GM19397 (cell line): ENCODE data around the gene NEO1.
"Not testable (repeated sequence)": the region's sequence is repeated elsewhere in the genome, so short reads cannot be mapped to it uniquely, and the experiment has no call there.

Experiments
- ATAC-seq: cut with Tn5 transposase; IDR thresholded peaks from one replicate; pipeline ENCODE4 v1.9.1; 2021; ENCODE audit warnings: mild to moderate bottlenecking, moderate library complexity; ENCODE audit not compliant: unreplicated experiment

The NEO1 gene

DNA sequence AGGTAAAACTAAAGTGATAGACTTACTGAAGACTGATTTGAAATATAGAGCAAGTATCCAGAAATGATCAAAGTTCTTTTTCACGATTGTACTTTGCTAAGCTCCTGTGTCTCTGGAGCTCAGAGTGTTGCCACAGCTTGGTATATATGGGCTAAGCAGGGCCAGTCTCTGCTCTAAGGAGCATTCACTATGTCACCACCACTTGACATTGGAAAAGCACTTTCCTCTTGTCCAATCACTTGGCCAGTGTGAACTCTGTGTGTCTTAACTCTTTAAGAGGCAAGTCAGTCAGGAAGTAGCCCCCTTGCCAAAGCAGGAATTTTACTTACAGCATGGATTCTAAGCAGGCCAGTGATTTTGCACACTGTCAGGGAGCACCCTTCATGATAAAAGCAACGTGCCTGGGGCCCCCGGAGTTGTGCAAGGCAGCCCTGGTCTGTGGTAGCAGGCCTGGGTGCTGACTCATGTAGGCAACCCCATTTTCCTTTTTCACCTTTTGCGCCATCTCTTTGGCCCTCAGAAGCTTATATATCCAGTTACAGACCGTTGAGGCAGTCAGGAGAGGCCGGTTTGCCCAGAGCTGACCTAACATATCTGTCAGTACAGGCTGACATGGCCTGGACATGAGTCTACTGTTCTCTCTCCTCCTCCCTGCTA is 243.5 kb downstream of the NEO1 start:
- ATAC-seq: no peak

DNA sequence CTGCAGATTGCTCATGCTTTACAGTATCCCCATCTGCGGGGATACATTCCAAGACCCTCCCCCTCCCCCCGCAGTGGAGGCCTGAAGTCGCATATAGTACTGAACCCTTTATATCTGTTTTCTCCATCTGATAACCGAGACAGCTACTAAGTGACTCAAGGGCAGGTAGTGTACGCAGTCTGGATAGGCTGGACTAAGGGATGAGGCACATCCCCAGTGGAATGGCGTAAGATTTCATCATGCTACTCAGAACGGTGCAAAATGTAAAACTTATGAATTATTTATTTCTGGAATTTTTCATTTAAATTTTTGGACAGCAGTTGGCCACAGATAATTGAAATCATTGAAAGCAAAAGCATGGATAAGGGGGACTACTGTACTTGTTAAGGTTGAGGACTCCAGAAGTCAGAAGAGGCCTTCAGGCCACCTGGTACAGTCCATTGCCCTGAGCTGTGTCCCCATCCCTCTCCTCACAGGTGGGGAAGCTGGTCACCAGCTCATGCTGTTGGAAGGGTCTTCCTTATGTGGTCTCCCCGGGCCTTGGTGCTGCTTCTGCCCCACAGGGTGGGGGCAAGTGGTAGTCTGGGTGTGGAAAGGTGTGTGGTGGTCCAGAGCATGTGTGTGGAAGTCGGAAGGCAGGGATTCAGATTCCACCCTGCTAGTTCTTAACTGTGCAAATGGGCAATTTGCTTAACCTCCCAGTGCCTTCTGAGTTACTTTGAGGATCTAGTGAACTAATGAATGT is 244.5 kb downstream of the NEO1 start:
- ATAC-seq: no peak

DNA sequence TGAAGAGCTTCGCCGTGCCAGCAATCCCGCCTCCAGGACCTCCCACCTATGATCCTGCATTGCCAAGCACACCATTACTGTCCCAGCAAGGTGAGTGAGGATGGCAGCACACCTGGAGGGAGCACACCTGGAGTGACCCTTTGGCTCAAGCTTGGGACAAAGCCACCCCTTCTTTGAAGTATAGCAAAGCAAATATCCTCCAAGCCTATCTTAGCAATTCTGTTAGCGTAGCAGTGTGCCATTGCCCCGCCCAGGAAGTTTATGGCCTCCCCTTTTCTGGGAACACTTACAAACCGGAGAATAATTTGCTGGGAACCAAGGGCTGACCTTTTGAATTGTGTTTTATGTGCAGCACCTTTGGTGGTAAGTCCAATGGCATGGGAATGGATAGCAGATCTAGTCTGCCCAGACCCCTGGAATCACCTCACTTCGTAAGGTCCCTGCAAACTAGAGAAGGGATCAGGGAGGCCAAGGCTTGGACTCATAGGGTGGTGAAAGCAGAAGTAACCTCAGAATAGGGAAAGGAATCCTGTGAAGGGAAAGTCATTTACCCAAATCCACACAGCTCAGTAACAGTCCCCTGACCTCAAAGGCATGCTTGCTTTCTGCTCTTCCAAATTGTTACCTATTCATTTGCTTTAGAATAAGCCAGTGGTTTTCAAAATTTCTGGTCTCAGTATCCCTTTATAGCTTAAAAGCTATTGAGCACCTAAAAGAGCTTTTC is 246.4 kb downstream of the NEO1 start:
- ATAC-seq: no peak

DNA sequence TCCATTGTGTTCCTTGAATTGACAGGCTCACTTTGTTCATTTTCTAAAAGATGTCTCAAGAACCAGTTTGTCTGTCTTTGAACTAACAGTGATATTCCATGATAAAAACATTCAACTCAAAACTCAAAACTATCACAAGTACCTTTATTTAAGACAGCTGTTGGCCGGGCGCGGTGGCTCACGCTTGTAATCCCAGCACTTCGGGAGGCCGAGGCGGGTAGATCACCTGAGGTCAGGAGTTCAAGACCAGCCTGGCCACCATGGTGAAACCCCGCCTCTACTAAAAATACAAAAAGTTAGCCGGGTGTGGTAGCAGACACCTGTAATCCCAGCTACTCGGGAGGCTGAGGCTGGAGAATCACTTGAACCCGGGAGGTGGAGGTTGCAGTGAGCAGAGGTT is 248.0 kb downstream of the NEO1 start:
- not testable (repeated sequence) for ATAC-seq

DNA sequence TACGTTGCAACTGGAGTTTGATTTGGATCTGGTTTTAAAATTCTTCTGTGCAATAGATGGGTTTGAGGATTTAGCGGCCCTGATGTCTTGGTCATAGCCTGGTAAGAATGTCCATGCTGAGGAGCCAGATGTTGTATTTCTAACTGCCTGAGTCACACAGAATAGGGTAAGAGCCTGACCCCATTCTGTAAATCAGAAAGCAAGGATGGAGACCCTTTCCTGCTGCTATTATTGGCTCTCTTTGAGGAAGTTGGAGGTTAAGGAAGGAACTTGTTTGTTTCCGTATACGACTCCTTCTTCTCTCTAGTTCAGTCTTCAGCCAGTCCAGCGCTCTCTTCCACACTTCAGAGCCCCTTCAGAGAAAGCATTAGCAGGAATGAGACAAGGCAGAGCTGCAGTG is 251.4 kb downstream of the NEO1 start:
- no peak for ATAC-seq

DNA sequence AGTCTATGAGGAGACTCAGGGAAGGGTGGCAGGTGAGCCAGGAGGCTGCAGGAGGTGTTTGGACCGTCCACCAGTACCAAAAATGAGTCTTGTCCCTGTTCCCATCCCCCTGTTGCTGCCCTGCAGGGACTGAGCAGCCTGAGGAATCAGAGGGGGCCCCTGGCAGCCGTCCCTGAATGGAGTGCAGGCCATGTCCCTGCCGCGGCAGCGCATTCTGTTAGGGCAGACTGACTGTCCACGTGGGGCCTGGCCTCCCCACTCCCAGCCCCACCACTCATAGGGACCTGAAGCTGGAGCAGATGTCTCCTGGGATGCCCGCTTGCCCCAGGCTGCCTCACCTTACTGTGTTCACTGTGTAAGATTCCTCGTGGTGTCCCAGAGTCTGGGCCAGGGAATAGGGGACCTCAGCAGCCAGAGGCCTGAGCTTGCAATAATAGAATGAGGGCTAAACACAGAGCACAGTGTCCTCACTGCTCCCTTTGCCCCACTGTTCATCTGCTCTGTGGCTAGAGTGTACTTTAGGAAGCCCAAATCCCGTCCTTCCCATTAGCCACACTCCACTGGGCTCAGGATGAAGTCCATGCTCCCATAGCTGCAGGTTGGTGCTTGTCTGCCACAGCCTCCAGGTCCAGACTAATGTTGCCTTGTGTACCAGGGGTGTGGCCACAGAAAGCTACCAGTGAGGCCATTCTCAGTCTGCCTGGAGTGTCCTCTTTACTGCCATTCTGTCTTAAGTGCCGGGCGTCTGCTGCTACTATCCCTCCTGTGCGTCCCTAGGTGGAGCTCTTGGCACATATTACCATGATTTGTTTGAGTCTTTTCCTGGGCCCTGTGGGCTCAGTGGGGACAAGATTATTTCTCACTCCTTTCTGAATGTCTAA is 253.3 kb downstream of the NEO1 start:
- ATAC-seq: no peak

DNA sequence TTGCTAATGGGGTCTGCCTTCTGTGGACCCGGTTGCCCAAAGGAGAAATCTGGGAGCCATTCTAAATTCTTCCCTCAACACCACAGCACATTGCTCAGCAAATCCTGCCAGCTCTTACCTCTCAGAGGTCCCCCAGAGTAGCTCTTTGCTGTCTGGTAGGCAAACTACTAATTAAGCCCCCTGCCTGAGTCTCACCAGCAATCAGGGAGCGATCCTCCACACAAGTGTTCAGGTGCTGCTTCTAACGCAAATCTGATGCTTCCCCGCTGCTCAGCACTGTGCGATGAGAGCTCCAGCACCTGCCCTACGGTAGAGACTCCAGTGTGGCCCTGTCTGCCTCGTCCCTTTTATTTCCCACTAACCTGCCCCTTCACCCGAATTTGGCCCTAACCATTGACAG is 256.0 kb downstream of the NEO1 start:
- no peak for ATAC-seq

DNA sequence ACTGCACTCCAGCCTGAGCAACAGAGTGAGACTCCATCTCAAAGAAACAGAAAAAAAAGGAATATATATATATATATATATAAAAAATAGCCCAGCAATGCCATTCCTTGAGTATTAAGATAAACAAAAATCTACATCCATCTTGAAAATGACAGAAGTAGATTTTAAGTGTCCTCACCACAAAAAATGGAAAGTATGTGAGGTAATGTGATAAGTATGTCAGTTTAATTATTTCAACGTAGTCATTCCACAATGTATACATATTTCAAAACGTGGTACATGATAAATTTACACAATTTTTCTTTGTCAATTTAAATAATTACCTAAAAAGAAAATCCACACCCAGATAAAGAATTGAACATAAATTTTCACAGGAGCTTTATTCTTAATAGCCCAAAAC is 261.6 kb downstream of the NEO1 start:
- no peak for ATAC-seq

DNA sequence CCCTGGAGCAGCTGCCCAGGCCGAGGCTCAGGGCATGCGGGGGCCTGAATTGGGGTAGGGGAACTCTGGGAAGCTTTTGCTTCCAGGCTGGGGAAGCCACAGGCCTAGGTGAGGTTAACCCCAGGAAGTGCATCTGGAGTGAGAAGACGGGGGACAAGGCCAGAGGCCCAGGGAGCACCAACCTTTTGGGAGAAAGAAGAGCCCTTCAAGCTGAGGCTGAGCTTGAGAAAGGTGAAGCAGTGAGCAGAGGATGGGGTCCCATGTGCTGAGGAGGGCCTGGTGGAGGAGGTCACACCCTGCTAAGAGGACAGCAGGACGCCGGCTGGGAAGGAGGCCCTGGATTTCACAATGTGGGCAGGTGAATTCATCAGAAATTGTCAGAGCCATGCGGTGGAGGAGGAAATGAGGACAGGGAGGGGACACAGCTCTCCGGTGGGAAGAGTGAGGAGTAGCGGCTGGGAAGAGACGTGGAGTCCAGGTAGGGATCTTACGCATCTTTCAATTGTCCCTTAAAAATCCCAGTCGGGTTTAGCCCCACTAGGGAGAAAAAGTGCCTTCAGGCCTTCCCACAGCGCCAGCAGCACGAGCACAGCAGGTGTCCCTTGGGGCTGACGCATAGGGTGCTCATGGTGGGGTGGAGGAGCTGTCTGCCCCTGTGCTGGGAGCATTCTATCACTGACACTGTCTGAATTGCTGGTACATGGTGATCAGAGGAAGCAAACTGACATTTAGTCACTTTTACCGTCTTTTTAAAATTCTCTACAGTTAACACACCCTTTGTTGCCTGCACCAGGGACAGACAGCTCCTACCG is 265.6 kb downstream of the NEO1 start:
- ATAC-seq: no peak

DNA sequence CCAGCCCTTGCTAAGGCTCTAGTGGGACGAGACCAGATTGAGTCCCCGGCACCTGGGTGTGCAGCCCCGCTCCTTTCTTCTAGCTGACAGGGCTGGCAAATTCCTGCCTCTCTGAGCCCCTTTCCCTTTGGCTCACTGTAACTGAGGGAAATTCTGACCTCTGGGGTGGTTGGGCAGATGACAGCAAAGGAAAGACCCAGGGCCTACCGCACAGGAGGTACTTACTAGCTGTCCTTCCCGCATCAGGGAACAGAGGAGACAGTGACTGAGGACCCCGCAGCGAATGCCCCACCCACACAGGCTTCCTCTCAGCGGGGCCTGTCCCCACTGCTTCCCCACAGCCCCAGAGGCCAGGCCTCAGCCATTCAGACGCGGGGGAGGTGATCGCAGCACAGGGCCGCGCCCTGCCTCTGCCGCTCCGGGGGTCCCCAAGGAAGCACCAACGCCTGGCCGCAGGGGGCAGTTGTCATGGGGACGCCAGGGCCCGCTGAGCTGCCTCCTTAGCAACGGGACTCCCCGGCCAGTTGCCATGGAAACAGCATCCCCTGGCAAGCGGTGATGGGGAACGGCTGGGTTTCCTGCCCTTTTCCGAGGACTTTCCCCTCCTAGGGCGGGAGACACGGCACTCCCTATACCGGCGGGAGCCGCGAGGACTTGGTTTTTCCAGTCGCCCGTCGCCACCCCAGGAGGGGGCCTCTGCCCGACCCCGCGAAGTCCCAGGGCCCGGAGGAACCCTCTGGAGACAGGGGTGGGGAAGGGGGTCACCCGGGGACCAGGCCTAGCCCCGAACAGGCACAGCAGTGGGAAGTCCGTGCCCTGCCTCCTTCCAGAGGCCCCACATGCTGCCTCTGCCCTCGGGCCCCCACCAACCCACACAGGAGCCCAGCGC is 266.4 kb downstream of the NEO1 start:
- no peak for ATAC-seq

DNA sequence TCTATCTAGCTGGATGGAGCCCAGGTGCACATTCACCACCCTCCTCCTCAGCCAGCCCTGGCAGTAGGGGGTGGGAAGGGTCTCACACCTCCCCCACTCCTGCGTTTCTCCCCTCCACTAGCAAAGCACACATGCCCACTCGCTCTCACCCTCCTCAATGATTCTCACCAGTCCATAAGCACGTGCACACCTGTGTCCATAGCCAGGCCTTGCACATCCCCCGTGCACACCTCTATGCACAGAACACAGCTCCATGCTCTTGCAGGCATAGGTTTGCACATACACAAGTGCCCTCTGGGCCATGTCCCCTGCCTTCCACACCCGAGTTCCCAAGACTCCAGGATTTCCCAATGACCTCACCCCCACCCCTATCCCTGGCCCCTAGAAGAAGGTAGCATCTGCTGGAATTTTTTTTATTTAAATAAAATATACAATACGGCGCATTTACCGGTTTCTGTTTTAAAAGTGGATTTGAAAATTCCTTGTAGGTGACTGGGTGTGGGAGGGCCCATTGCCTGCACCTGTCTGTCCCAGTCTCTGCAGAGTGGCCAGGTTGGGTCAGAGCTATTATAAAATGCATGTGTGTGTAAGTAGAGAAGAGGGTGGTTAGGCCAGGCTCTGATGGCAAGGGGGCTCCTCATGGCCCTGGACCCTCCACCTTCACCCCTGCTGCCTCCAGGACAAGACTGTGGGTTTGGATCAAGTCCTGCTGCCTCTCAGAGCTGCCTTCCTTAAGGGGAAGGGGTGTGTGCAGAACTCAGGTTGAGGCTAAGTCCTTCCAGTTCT is 267.4 kb downstream of the NEO1 start:
- ATAC-seq: no peak

DNA sequence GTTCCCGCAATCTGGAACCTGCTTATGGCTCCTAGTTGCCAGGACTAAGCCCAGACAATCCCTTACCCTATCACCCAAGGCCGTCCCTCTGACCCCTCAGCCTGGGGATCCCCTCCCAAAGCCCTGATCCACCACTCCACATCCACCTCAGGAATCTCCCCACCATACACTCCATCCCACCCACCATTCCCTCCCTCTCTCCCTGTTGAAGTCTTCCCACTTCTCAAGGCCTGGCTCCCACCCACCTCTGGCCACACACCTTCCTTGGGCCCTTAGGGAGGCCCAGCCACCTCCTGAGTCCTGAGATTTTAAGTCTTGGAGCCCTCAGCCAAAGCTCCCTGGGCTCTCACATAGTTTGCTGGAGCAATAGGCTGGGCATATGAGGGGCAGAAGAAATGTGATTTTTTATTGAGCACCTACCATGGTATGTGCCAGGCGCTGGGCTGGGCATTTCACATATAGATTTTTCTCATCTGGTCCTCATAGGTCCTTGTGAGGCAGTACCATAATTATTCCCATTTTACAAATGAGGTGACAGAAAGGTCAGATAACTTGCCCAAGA is 268.4 kb downstream of the NEO1 start:
- no peak for ATAC-seq

DNA sequence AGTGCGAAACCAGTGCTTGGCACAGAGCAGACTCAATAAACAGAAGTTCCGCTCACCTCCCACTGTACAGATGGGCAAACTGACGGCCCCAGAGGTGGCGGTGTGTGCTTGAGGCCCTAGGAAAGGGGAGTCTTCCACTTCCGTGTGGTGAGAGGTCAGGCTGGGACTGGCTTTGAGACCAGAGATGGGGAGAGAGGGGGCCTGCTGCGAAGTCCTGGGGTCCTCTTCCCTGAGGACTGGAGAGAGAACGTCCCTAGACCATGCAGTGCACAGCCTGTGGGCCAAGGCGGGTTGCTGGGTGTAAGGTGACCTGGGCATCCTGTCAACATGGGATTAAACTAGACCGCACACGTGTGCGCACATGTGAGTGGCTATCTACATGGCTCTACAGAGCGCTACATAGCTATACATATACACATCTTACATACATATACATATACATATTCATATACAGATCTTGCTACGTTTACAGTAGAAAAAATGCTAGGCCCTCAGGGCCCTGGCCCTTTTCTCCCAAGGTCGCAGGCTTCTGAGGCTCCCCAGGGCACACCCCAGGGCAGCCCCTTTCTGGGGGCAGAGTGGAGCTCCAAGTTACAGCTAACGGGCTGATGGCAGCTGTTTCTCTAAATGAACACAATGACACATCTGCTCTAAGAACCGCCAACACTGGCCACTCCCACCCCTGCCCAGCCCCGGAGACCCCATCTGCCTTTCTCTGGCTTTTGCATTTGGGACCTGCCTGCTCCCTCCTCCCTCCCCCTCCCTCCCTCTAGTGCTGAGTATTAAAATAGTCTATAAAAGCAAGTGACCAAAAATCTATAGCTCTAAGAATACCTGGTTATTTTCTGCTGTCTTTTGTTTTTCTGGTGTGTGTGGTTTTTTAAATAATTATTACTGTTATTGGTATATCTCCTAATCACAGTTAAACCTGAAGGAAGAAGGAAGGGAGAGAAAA is 269.5 kb downstream of the NEO1 start:
- no peak for ATAC-seq

DNA sequence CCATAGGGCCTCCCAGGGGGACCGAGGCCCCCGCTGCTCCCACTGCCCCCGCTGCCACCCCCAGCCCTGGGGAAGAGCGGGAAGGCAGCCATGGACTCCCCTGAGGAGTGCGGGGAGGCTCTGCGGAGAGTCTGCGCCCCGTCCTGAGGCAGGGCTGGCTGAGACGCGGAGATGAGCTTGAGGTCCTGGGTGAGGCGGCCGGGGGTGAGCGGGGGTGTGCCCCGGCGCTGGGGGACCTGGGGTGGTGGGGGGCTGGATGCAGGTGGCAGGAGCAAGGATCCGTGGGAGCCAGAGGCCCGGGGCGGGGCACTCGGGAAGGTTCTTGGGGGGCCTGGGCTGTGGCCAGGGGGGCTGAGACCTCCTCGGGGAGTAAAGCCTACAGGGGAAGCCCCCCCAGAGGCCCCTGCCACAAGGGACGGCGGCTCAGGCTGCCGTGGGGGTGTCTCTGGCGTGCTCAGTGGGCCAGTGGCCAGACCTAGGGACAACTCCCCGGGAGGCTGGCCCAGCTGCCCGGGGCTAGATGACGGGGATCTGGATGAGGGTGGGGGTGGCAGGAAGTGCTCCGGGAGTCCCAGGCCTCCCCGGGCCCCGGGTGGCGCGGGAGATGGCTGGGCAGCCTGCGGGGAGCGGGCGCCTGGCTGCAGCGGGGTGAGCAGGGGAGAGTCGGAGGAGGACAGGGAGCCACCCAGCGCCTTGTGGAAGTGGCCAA is 270.6 kb downstream of the NEO1 start:
- ATAC-seq: no peak

DNA sequence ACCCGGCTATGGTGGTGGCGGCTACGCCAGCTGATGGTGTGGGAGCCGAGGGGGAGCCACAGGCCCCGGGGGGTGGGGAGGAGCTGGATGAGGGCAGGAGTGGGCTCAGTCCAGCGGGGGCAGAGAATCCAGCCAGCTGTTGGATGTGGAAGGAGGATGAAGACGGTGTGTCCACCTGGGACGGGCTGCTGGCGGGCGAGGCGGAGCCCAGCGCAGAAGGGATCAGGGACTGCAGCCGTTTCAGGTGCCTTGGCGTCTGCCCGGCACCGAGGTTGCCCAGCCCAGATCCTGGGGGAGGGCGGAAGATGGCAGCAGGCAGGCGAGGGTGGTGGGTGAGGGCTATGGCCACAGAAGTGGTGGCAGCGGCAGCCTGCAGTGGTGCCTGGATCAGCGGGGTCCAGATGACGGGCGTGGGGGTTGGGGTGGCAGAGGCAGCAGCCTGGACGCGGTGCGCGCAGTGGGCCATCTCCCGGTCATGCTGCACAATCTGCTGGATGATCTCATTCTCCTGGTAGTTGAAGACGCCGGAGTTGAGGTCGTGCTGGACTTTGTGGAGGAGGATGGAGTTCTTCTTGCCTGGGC is 271.2 kb downstream of the NEO1 start:
- no peak for ATAC-seq

DNA sequence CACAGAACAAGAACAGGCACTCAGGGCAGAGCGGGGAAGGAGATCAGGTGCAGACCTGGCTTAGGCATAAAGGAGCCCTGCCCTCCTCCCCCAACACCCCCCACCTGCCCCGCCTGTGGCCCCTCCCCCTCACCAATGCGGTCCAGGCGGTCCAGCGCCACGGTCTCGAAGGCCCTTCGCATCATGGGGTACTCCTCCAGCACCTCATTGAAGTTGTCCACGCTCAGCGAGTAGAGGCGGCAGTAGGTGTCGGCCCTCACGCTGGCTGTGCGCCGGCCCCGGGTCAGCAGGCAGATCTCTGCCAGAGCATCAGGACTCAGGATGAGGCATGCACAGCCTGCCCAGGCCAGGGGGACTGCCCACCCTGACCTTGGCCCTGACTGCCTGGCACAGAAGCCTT is 271.7 kb downstream of the NEO1 start:
- no peak for ATAC-seq
